HepG2 (cell line): Measurements from ENCODE around the gene MTA2. TPM values are rescaled to one million over a fixed set of nuclear protein-coding genes. Genes with fewer than 3 reads are reported as not detected.
A peak's percentile ranks its signal among the peaks of the same experiment; 100 is the strongest.

Source experiments
- IKZF1 ChIP-seq: fragments of 450-650 bp; IDR thresholded peaks from 2 replicates; pipeline ENCODE4 v1.7.1; 2016
- IKZF4 ChIP-seq: sonication (generic); formaldehyde crosslinking; IDR thresholded peaks from 2 replicates; pipeline ENCODE4 v1.5.1; 2020; ENCODE audit warnings: borderline replicate concordance, mild to moderate bottlenecking, low read depth, missing genetic modification reagents; ENCODE audit errors: not compliant biosample characterization
- KLF15 ChIP-seq: sonication (generic); formaldehyde crosslinking; IDR thresholded peaks from 2 replicates; pipeline ENCODE4 v1.8.1; 2023; ENCODE audit warnings: borderline replicate concordance, mild to moderate bottlenecking, inconsistent platforms, missing genetic modification reagents, mixed read lengths
- LCORL ChIP-seq, 2 experiments: fragments of 450-650 bp in 1 of 2; sonication (generic) in 1 of 2; formaldehyde crosslinking in 1 of 2; IDR thresholded peaks; 2 replicates each; pipeline versions ENCODE4 v1.5.0 to v1.6.1; 2017 to 2020; ENCODE audit warnings: antibody characterized with exemption in 1 of 2, missing genetic modification reagents in 1 of 2
- RBAK ChIP-seq: sonication (generic); formaldehyde crosslinking; IDR thresholded peaks from 2 replicates; pipeline ENCODE4 v1.5.1; 2020; ENCODE audit warnings: mild to moderate bottlenecking, missing genetic modification reagents
- SALL1 ChIP-seq: sonication (generic); formaldehyde crosslinking; IDR thresholded peaks from 2 replicates; pipeline ENCODE4 v1.8.0; 2022; ENCODE audit warnings: mild to moderate bottlenecking, missing genetic modification reagents
- SYNCRIP ChIP-seq: fragments of 200-400 bp; formaldehyde crosslinking; IDR thresholded peaks from 2 replicates; pipeline ENCODE4 v1.6.1; 2018; ENCODE audit warnings: mild to moderate bottlenecking, low read depth, low read length; ENCODE audit not compliant: insufficient read depth
- TERF1 ChIP-seq: sonication (generic); formaldehyde crosslinking; IDR thresholded peaks from 2 replicates; pipeline ENCODE4 v1.8.0; 2022; ENCODE audit warnings: mild to moderate bottlenecking, missing genetic modification reagents, moderate library complexity
- YEATS2 ChIP-seq: sonication (generic); formaldehyde crosslinking; IDR thresholded peaks from 2 replicates; pipeline ENCODE4 v1.4.0; 2020; ENCODE audit warnings: missing genetic modification reagents, borderline replicate concordance
- ZBTB14 ChIP-seq: sonication (generic); formaldehyde crosslinking; IDR thresholded peaks from 2 replicates; pipeline ENCODE4 v1.4.0; 2020; ENCODE audit warnings: missing genetic modification reagents
- ZFY ChIP-seq: sonication (generic); formaldehyde crosslinking; IDR thresholded peaks from 2 replicates; pipeline ENCODE4 v1.4.0; 2020; ENCODE audit warnings: missing genetic modification reagents
- ZNF281 ChIP-seq: sonication (generic); formaldehyde crosslinking; IDR thresholded peaks from 2 replicates; pipeline ENCODE4 v1.4.0; 2020; ENCODE audit warnings: missing genetic modification reagents, borderline replicate concordance
- ZNF550 ChIP-seq: sonication (generic); formaldehyde crosslinking; IDR thresholded peaks from 2 replicates; pipeline ENCODE4 v1.4.0; 2020; ENCODE audit warnings: mild to moderate bottlenecking, missing genetic modification reagents, borderline replicate concordance
- ZNF790 ChIP-seq: sonication (generic); formaldehyde crosslinking; IDR thresholded peaks from 2 replicates; pipeline ENCODE4 v1.8.0; 2022; ENCODE audit warnings: missing genetic modification reagents, mild to moderate bottlenecking, borderline replicate concordance
- polyA plus RNA-seq, 8 experiments: library from polyadenylated mRNA; depleted of rRNA in 3 of 8; stranded (reverse) in 7 of 8; unstranded in 1 of 8; fragments of >200 nt; fragmentation: Illumina TruSeq in 4 of 8; extraction: Trizol in 4 of 8; gene quantifications; 2 replicates each; pipeline versions ENCODE4 v1.2.1 to v1.2.3, GENCODE V29; 2011 to 2016; ENCODE audit warnings: low read depth in 4 of 8, missing spikeins in 1 of 8, mixed read lengths in 1 of 8; ENCODE audit not compliant: insufficient read depth in 1 of 8
- total RNA-seq, 5 experiments: library from RNA; depleted of rRNA; stranded (reverse); fragments of >200 nt; fragmentation: Illumina TruSeq; extraction: Trizol; gene quantifications; 2 replicates each; pipeline ENCODE4 v1.2.3, GENCODE V29; 2016; ENCODE audit warnings: low read depth in 1 of 5

Gene MTA2
- total and polyA plus RNA-seq, 2 of the 13 experiments (the other 11 are each of a cell fraction or from before 2014, with no cell fraction given), result 14.0 to 70.0 TPM

- TF ChIP-seq TERF1 (CRISPR knock-in tag) (no peak), SYNCRIP (no peak), ZNF550 (CRISPR knock-in tag) (no peak), IKZF4 (CRISPR knock-in tag) (no peak), ZFY (CRISPR knock-in tag) (peak; percentile 43; the same call in 1 of the 2 replicates), YEATS2 (CRISPR knock-in tag) (peak; percentile 99), IKZF1 (no peak), LCORL (IDR thresholded peaks at IDR 0.05) (no peak), LCORL (CRISPR knock-in tag; IDR thresholded peaks at IDR 0.05) (peak; percentile 46; the same call in 1 of the 2 replicates), ZNF281 (CRISPR knock-in tag) (no peak), ZBTB14 (CRISPR knock-in tag) (no peak), ZNF790 (CRISPR knock-in tag) (no peak), RBAK (CRISPR knock-in tag) (0 out of 2 replicates have a peak, but pooled peaks have one; percentile 20), SALL1 (CRISPR knock-in tag) (peak; percentile 89), KLF15 (CRISPR knock-in tag) (no peak)
These were observed 10.1 kb downstream of the MTA2 start, which contains the start of gene TUT1 (continued) for GRCh38 chr11:62591448-62592145.
